Suppressor macrophage treated with lipopolysaccharide for 4 hours (primary cell): ENCODE data around the gene COX15.
"Not testable (repeated sequence)": the region's sequence is repeated elsewhere in the genome, so short reads cannot be mapped to it uniquely, and the experiment has no call there.

Experiments
- DNase-seq: peaks from one replicate; pipeline ENCODE4 v3.0.0-alpha.2; 2020

COX15 gene

DNA sequence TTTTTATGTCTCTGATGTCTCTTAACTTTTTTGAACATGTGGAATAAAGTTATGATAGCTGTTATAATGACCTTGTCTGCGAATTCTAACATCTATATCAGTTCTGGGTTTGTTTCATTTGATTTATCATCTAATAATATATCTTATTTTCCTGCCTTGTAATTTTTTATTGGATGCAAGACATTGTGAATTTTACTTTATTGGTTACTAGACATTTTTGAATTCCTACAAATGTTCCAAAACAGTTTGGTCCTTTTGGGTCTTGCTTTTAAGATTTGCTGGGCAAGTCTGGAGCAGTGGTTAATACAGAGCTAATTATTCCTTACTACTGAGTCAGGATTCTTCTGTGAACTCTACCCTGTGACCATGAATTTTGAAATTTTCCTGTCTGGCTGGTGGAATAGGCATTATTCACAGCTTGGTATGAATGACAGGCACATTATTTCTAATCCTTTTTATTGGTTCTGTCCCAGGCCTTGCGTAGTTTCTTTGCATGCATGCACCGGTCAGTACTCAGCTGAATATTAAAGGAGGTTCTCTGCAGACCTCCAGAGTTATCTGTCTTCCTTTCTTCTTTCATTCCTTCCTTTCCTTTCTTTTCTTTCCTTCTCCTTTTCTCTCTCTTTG is 9.1 kb upstream of the COX15 start:
- no peak for DNase-seq

DNA sequence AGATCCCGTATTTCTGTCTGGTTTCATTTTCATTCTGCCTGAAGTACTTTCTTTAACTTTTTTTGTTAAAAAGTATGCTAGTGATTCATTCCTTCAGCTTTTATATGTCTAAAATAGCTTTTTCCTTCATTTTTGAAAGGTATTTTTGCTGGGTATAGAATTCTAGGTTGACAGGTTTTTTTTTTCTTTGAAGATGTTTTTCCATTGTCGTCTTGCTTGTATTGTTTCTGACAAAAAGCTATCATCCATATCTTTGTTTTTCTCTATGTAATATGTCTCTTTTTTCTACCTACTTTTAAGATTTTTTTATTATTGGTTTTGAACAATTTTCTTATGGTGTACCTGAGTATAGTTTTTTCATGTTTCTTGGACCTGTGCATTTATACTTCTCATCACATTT is 8.3 kb upstream of the COX15 start:
- no peak for DNase-seq

DNA sequence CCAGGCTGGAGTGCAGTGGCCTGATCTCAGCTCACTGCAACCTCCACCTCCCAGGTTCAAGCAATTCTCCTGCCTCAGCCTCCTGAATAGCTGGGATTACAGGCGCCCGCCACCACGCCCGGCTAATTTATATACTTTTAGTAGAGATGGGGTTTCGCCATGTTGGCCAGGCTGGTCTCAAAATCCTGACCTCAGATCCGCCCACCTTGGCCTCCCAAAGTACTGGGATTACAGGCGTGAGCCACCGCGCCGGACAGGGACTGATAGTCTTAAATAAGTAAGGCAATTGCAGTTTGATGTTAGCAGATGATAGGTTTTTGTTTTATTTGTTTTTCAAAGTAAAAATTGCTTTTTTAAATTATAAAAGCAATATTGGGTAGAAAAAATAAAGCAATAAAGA is 2.2 kb upstream of the COX15 start:
- DNase-seq, result not testable (repeated sequence)

DNA sequence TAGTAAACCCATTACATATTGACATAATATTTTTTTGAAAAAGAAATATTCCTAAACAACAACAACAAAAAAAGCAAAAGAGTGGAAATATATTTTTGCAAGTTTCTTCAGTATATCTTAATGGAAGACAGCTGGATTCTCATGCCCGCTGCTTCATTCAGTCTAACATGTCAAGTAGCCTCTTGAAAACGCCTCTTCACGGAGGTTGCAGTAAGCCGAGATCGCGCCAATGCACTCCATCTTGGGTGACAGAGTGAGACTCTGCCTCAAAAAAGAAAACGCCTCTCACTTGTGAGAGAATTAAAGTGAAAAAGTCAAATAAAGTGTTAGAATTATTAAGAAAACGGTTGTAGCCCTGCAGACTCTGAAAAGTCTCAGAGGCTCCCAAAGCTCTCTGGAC is 1.4 kb upstream of the COX15 start:
- DNase-seq, result no peak

DNA sequence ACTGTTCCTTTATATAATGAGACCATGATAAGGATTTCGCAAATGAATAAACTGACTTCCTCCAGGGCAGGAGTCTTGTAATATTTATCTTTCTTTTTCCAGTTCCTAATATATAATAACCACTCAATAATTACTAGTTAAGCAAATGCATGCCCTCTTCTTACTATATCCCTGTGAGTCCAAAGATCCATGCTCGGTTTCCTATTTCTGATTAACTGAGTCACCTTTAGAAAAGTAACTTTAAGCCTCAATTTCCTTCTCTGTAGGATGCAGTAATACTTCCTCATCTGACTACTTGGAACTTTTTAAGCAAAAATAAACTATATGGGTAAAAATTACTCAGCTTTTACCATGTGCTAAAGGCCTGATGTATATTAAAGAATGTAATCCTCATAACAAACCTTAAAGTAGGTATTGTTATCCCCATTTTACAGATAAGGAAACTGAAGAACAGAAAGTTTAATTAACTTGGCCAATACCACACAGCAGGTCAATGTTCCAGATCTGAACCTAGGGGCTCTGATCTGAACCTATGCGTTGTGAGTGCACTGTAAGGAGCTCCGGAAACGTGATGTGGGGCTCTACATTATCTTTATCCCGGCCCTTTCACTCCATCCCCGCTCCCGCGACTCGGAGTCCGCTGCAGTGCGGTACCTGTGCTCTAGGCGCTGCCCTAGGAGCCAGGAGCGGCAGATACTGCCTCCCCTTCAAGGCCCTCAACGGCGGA is 458 bp downstream of the COX15 start:
- peak; percentile 37 for DNase-seq

DNA sequence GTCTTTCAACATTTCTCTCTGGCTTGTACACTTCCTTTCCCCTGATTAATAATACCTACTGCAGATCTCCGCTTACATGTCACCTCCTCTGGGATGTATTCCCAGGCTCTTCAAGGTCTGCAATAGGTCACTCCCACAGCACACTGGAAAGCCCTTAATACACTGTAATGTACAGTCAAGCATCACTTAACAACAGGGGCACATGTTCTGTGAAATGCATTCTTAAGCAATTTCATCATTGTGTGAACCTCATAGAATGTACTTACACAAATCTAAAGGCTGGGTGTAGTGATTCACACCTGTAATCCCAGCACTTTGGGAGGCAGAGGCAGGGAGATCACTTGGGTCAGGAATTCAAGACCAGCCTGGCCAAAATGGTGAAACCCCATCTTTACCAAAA is 1.9 kb downstream of the COX15 start:
- DNase-seq, result no peak

DNA sequence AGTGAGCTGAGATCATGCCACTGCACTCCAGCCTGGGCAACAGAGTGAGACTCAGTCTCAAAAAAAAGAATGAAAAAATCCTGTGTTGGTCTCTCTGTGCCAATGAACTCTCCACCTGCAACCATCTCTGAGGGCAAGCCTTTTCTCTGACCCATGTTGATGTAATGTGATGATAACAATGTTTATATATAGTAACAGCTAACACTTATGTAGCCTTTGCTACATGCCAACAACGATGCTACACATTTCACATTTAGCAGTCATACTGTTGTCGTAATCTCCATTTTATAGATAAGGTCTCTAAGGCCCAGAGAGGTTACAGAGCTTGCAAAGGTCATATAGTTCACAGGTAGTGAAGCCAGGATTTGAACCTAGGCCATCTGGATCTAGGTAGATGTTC is 11.5 kb downstream of the COX15 start:
- DNase-seq, result no peak

DNA sequence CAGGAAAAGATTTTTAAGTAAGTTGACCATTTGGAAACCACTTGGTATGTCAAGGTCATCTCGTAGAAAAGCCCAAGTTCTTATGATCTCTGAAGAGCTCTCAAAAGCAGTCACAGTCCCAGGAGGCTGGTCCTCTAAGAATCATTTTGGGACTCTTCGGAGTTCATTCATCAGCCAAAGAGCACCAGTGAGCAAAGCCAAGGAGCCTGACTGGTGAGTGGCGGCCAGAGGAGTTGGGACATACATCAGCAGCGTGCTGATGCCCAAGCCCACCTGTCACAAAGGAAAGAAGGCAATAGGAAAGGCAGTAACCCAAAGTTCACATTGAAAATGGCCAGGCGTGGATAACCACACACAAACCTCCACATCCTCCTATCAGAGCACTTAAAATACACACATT is 17.5 kb downstream of the COX15 start:
- DNase-seq, result no peak

DNA sequence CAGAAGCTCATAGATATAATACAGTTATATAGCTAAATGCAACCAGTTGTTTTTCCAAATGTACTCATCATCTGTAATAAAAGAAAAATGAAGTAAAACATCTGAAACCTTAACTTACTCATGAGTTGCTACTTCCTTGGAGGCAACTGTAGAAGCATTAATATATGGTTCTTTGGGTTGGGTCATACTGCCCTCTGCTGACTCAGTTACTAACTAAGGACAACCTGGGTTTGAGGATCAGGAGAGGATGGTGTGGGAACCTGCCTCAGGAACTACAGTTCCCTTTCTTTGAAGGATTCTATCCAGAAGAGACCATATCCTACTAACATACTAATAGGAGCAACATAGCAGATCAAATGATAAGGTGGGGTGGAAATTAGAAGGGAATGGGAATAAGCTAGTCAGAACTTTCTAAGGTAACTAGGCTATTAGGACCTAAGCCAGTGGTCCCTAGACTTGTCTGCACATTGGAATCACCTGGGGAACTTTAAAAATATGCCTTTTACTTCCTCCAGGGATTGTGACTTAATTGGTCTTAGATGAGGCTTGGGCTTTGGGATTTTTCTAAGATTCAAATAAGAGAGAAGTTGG is 20.7 kb downstream of the COX15 start:
- peak; percentile 74 for DNase-seq

DNA sequence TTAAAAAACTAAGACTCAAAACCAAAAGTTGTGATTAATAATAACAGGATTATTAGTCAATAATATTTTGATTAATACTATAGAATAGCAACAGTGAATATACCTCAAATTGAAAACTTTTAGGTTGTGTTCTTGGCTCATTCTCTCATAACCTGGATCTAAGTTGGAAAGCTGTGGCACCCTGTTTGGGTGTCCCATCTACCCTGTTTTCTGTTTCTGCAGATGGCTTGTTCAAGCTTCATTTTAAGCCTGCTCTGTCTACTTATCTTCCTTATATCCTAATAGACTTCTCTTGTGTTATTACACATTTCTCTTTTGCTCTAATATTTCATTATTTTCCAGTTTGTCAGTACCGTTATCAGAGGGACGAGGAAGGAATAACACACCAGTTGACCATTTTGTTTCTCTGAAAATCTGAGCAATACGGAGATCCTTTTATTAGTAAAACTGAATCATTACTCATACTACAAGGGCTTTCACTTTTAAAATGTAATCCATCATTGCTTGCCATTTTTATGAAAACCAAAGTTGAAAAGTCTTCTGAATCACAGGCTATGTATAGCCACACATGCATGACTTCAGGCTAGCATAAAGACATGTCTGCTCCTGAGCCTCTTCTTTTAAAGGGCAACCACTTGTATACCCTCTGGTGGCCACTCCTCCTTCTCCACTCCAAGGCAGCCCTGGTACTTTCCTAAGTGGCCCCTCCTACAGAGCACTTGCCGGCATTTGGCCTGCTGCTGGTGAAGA is 22.3 kb downstream of the COX15 start:
- peak; percentile 49 for DNase-seq

DNA sequence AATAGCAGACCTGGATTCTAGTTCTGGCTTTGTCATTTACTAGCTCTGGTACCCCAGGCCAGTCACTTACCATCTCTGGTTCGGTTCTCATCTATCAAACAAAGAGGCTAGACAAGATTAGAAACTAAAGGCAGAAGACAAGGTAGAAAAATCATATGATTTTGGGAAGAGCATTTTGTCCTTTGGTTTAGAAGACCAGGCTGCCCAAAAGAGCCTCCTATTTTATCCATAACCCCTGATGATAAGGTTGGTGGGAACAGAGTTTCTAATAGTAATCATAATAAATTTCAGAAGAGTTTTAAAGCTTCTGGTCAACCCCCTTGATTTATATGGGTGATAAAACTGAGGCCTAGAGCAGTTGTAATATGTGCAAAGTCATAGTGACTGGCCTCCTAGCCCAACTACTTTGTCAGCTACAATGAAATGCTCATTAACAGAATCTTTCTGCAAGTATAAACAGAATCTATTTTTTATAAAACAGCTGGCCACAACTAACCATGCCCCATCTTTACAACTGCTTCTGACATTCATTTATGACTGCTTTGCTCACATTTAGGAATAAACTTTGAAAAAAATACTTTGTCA is 23.4 kb downstream of the COX15 start:
- DNase-seq, result no peak

DNA sequence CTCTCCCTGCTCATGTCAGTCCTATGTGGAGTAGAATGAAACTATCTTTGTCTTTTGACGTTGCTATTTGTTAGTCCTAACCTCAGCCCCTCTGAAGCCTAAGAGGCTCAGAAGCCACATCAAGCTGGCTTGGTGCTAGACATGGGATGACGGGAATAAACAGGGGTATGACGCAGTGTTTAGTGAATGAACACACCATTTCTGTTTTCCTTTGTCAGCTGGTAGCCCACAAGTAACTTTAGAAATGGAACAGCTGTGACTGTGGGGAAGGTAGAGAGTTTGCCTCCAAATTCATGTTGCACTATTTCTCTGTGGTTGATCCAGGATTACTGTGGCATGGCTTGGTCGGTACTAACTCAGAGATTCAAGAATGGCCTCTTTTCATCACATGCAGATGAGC is 31.3 kb downstream of the COX15 start:
- no peak for DNase-seq

DNA sequence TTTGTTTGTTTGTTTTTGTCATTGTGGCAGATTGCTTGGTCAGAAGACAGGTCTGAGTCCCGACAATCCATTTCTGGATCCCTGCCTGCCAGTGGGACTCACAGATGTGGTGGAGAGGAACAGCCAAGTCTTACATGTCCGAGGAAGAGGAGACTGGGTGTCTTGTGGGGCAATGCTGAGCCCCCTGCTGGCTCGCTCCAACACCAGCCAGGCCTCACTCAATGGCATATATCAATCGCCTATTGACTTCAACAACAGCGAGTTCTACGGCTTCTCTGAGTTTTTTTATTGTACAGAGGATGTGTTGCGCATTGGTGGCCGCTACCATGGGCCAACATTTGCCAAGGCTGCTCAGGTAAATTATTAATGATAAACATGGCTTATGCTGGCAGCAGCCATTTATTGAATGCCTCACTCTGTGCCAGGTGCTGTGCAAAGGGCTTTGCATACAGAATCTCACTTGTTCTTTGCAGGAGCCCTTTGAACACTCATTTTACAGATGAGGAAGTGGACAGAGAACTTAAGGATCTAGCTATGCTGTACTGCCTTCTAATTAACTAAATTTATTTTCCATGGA is 33.3 kb downstream of the COX15 start:
- DNase-seq, result no peak

DNA sequence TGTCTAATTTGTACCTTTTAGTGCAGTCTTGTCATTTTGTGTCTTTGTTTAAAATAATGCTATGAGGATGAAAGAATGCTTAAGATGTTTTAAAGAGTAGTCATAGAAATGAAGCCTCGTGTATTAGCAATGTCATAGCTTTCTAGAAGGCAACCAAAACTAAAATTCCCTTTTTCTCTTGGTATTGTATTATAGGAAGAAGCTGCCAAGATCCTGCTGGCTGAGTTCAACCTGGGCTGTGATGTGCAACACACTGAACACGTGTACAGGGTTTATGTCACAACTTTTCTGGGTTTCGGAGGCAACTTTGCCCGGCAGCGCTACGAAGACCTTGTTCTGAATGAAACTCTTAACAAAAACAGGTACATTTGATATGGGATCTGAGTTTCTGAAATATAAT is 36.2 kb downstream of the COX15 start:
- no peak for DNase-seq

DNA sequence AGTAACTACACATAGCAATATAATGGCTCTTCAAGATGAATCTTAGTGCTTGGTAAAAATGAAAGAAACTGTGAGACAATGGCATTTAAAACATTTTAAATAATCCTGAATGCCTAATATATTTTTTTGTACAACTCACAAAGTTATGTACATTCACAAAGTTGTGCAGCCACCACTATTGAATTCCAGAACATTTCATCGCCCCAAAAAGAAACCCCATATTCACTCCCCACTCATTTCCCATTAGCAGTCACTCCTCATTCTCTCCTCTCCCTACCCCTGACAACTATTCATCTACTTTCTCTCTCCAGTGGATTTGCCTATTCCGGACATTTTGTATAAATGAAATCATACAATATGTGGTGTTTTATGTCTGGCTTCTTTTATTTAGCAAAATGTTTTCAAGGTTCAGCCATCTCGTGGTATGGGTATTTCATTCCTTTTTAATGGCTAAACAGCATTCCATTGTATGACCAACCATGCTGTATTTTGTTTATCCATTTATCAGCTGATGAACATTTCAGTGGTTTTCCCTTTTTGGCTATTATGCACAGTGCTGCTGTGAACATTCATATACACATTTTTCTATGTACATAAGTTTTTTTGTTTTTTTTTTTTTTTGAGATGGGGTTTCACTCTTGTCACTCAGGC is 37.9 kb downstream of the COX15 start:
- DNase-seq, result no peak

DNA sequence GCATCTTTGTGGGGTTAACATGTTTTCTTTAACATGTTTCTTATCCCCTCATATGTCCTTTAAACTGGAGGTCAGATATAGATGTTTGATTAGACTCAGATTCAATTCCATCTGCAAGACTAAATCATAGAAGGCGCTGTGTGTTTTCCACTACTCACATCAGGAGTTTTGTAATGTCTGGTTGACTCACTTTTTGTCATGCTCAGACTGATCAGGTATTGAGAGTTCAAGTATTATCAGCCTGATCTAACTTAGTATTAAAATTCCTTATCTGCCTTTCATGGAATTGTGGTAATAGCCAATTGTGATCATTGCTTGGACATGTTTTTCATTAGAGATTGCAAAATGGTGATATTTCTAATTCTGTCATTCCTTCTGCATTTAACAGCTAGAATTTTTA is 42.5 kb downstream of the COX15 start:
- DNase-seq, result no peak

DNA sequence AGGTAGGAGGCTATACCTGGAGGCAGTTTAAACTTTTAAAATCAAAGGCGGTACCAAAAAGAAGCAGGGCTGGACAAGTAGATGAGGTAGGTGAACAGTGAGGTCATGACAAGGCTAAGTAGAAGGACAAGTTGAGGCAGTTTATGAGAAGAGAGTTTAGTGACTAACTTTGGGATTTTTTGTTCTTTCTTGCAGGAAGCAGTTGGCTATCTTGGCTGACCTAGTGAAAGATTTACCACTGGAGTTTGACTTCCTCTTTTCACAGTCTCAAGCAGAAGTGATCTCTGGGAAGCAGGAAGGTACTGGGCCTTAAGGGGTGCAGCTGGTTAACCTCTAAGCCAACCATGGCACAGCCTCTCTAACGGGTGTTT is 46.3 kb downstream of the COX15 start:
- DNase-seq, result peak; percentile 90

DNA sequence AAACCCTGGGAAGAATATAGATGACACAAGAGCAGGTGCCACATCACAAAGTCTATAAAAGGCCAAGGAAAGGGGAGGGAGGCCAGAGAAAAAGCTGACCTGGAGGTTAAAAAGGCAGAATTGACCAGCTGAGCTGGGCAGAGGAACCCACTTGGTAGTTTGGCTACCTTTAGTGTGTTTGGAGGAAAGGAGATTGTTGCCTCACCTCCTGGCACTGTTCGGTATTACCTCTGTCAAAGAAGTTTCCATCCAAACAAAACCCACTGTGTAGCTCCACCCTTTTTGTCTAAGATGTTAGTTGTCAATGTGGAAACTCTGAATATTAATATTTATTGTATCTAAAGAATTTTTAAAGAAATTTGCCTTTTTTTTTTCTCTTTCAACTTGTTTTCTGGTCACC is 49.2 kb downstream of the COX15 start:
- DNase-seq, result no peak
